Spleen (tissue), 7 donors: ENCODE measurements around the gene URB1.

Experiments
- CTCF ChIP-seq, 11 experiments: fragments of 200-600 bp in 7 of 11; fragments of 450-650 bp in 4 of 11; sonication (generic) in 4 of 11; IDR thresholded peaks in 8 of 11; conservative IDR thresholded peaks in 3 of 11; 1 replicate in 7 of 11; 2 replicates in 4 of 11; pipeline versions ENCODE4 v1.4.0 to v1.8.0; 2016 to 2021; ENCODE audit warnings: antibody characterized with exemption in 11 of 11, inconsistent platforms in 4 of 11, mild to moderate bottlenecking in 1 of 11
- POLR2A ChIP-seq, 3 donors: fragments of 450-650 bp; IDR thresholded peaks; one replicate each; pipeline ENCODE4 v1.5.1; 2017; ENCODE audit warnings: antibody characterized with exemption in 3 of 3, mild to moderate bottlenecking in 1 of 3
- POLR2AphosphoS5 ChIP-seq, 3 donors: sonication (generic); formaldehyde crosslinking; IDR thresholded peaks; one replicate each; pipeline ENCODE4 v1.5.1; 2017; ENCODE audit warnings: antibody characterized with exemption in 3 of 3
- donor health status: DM: no; HTN: no; CAD: no; lungs with moderate emphysema.
- donor health status: DM: no; HTN: no; CAD: no.
- donor health status: DM: no; HTN: no; CAD: no.

GRCh38 chr21:32349333-32349944 is 43.4 kb downstream of the URB1 start:
- no peak for TF ChIP-seq CTCF (IDR thresholded peaks at IDR 0.05 in 8 of 11, conservative IDR thresholded peaks at IDR 0.05 in 3 of 11)
- no peak for TF ChIP-seq POLR2A (IDR thresholded peaks at IDR 0.05)
- TF ChIP-seq POLR2AphosphoS5 (IDR thresholded peaks at IDR 0.05): no peak
